AG09309 (cell line): ENCODE results near the gene CD160.
"Not testable (repeated sequence)": the region's sequence is repeated elsewhere in the genome, so short reads cannot be mapped to it uniquely, and the experiment has no call there.

Experiments used
- DNase-seq: peaks from one replicate; pipeline ENCODE4 v3.0.0-alpha.2; 2010; ENCODE audit warnings: low read depth
- H3K4me3 ChIP-seq: 2 replicates; pipeline ENCODE4 v1.5.1; 2011; ENCODE audit warnings: mild to moderate bottlenecking, low read depth, low read length, moderate library complexity; ENCODE audit not compliant: control insufficient read depth
- CTCF ChIP-seq: IDR thresholded peaks from 2 replicates; pipeline ENCODE4 v1.5.1; 2011; ENCODE audit warnings: mild to moderate bottlenecking, low read depth, low read length, inconsistent platforms; ENCODE audit not compliant: insufficient read depth, control insufficient read depth; ENCODE audit errors: missing control alignments

CD160 gene

GRCh38 chr1:145764231-145764940 lies 45.1 kb downstream of the CD160 start:
- not testable (repeated sequence) for DNase-seq, H3K4me3 ChIP-seq

- H3K4me3 ChIP-seq, DNase-seq: not testable (repeated sequence)
Observed at GRCh38 chr1:145765127-145765526, 45.8 kb downstream of the CD160 start.

DNA sequence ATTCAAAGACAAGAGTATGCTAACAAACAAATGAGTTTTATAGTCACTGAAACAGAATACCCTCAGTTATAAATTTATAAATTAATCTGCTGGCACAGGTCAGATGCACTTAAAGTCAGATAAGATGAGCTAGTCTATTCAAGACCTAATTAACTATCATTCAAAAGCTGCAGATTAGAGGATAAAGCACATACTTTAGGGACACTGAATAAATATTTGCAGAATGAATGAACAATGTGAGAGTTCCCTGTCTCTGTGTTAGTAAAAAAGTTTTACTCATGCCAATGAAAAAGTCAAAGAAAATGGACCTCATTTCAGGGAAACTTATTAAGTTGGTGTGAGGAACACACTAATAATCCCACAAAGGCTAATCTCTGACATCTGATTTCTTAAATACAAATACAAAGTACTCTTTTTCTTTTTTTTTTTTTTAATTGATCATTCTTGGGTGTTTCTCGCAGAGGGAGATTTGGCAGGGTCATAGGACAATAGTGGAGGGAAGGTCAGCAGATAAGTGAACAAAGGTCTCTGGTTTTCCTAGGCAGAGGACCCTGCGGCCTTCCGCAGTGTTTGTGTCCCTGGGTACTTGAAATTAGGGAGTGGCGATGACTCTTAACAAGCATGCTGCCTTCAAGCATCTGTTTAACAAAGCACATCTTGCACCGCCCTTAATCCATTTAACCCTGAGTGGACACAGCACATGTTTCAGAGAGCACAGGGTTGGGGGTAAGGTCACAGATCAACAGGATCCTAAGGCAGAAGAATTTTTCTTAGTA lies 46.5 kb downstream of the CD160 start:
- not testable (repeated sequence) for DNase-seq

GRCh38 chr1:145766926-145767325 lies 47.6 kb downstream of the CD160 start:
- not testable (repeated sequence) for H3K4me3 ChIP-seq, DNase-seq

More for the DNA sequence above, 46.5 kb downstream of the CD160 start:
- not testable (repeated sequence) for H3K4me3 ChIP-seq

- DNase-seq, H3K4me3 ChIP-seq: not testable (repeated sequence)
Observed at GRCh38 chr1:145768004-145768403, 48.7 kb downstream of the CD160 start.

- no peak for DNase-seq
- no peak for TF ChIP-seq CTCF
- no peak overlapping the region for H3K4me3 ChIP-seq
Observed at GRCh38 chr1:145771056-145771455, 51.8 kb downstream of the CD160 start.

GRCh38 chr1:145773423-145773822 lies 54.1 kb downstream of the CD160 start:
- TF ChIP-seq CTCF: no peak
- no peak for DNase-seq
- no peak overlapping the region for H3K4me3 ChIP-seq

- H3K4me3 ChIP-seq: no peak overlapping the region
- DNase-seq: no peak
- TF ChIP-seq CTCF: no peak
Observed at GRCh38 chr1:145777357-145778145, 58.3 kb downstream of the CD160 start.

GRCh38 chr1:145778146-145778540 lies 58.8 kb downstream of the CD160 start:
- TF ChIP-seq CTCF: no peak
- H3K4me3 ChIP-seq: no peak overlapping the region
- no peak for DNase-seq
